Fibroblast of gingiva (primary cell): ENCODE data around the gene TAF1C.
A peak's percentile ranks its signal among the peaks of the same experiment; 100 is the strongest.
"Not testable (repeated sequence)": the region's sequence is repeated elsewhere in the genome, so short reads cannot be mapped to it uniquely, and the experiment has no call there.

Experiments used
- DNase-seq: peaks from one replicate; pipeline ENCODE4 v3.0.0-alpha.2; 2011; ENCODE audit warnings: low read depth

Gene TAF1C

GRCh38 chr16:84212154-84212553 is 25.3 kb upstream of the TAF1C start:
- no peak for DNase-seq

- no peak for DNase-seq
These were observed 23.1 kb upstream of the TAF1C start for GRCh38 chr16:84209989-84210388.

GRCh38 chr16:84207879-84208278 is 21.0 kb upstream of the TAF1C start:
- no peak for DNase-seq

GRCh38 chr16:84207251-84207650 is 20.4 kb upstream of the TAF1C start:
- DNase-seq: no peak

GRCh38 chr16:84205976-84206691 is 19.3 kb upstream of the TAF1C start:
- no peak for DNase-seq

- not testable (repeated sequence) for DNase-seq
These were observed 18.3 kb upstream of the TAF1C start for GRCh38 chr16:84205123-84205522.

GRCh38 chr16:84204551-84204950 is 17.7 kb upstream of the TAF1C start:
- DNase-seq: not testable (repeated sequence)

GRCh38 chr16:84199861-84200260 is 13.0 kb upstream of the TAF1C start:
- DNase-seq: peak; percentile 26

GRCh38 chr16:84199097-84199496 is 12.2 kb upstream of the TAF1C start:
- DNase-seq: no peak

GRCh38 chr16:84198401-84198800 is 11.5 kb upstream of the TAF1C start:
- peak; percentile 72 for DNase-seq

- no peak for DNase-seq
These were observed 10.7 kb upstream of the TAF1C start for GRCh38 chr16:84197466-84198128.

GRCh38 chr16:84196727-84197394 is 10.0 kb upstream of the TAF1C start:
- no peak for DNase-seq

- no peak for DNase-seq
These were observed 9.2 kb upstream of the TAF1C start for GRCh38 chr16:84196101-84196500.

GRCh38 chr16:84195201-84196093 is 8.6 kb upstream of the TAF1C start:
- DNase-seq: no peak

- no peak for DNase-seq
These were observed 7.8 kb upstream of the TAF1C start for GRCh38 chr16:84194470-84195200.

- no peak for DNase-seq
These were observed 7.2 kb upstream of the TAF1C start for GRCh38 chr16:84194018-84194417.

GRCh38 chr16:84193480-84193879 is 6.6 kb upstream of the TAF1C start:
- DNase-seq: no peak

- no peak for DNase-seq
These were observed 4.6 kb upstream of the TAF1C start for GRCh38 chr16:84191466-84191865.

- no peak for DNase-seq
These were observed 4.0 kb upstream of the TAF1C start, which contains the start of gene ADAD2 for GRCh38 chr16:84190731-84191388. Gene ADAD2, plus strand, starts transcription at chr16:84191157. Its CDS starts 74 bp downstream, at chr16:84191231.

GRCh38 chr16:84184775-84185174 is 2.1 kb downstream of the TAF1C start:
- no peak for DNase-seq
